Measurements from ENCODE around the gene SERPINE3.

SERPINE3 gene

DNA sequence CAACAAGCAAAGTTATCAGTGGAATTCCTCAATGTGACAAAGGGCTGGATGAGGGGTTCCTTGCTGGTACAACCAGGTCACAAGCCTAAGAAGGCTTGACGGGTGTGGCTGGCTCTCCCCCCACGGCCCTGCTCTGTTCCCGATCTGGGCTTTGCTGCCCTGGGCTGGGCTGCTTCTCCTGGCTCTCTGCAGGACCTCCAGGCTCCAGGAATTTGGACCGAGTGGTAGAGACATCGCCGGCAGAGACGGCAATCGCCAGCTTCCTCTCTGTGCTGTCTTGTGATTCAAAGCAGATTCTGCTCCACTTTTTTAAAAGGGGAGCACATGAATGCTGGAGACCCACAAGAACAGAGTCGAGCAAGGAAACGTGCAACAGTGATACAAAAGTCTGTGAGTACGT, at the start of gene SERPINE3:
Gene SERPINE3, plus strand, starts transcription at position 338 of the 400 bp plus-strand sequence. CDS start 1,401 bp downstream, outside the sequence.
- no peak within 1 kb of the TSS for H2AFZ ChIP-seq (ENCODE audit: low read depth)
- TF ChIP-seq, protein P1, sequence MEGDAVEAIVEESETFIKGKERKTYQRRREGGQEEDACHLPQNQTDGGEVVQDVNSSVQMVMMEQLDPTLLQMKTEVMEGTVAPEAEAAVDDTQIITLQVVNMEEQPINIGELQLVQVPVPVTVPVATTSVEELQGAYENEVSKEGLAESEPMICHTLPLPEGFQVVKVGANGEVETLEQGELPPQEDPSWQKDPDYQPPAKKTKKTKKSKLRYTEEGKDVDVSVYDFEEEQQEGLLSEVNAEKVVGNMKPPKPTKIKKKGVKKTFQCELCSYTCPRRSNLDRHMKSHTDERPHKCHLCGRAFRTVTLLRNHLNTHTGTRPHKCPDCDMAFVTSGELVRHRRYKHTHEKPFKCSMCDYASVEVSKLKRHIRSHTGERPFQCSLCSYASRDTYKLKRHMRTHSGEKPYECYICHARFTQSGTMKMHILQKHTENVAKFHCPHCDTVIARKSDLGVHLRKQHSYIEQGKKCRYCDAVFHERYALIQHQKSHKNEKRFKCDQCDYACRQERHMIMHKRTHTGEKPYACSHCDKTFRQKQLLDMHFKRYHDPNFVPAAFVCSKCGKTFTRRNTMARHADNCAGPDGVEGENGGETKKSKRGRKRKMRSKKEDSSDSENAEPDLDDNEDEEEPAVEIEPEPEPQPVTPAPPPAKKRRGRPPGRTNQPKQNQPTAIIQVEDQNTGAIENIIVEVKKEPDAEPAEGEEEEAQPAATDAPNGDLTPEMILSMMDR (conservative IDR thresholded peaks at IDR 0.05; ENCODE audit: low read depth, low read length), result no peak
- H3K79me2 ChIP-seq (ENCODE audit: insufficient read depth, low read depth), result no peaks in the 10 kb centered on the region
- no peaks in the 10 kb centered on the region for H4K20me1 ChIP-seq (ENCODE audit: insufficient read depth)
- no peak within 1 kb of the TSS for H3K27ac ChIP-seq
- H3K4me1 ChIP-seq (ENCODE audit: low read depth, poor library complexity, severe bottlenecking), result peaks cover 6% of the 10 kb centered on the region
- H3K4me2 ChIP-seq, result no peak within 1 kb of the TSS
- no peak within 1 kb of the TSS for H3K9ac ChIP-seq
- H3K36me3 ChIP-seq (ENCODE audit: insufficient read depth), result no peaks in the 10 kb centered on the region
- H3K4me3 ChIP-seq (IDR thresholded peaks at IDR 0.05; ENCODE audit: insufficient read depth, low read depth, low read length), result no peak within 1 kb of the TSS
- H3K27me3 ChIP-seq (ENCODE audit: insufficient read depth, low read depth), result no peaks in the 10 kb centered on the region

DNA sequence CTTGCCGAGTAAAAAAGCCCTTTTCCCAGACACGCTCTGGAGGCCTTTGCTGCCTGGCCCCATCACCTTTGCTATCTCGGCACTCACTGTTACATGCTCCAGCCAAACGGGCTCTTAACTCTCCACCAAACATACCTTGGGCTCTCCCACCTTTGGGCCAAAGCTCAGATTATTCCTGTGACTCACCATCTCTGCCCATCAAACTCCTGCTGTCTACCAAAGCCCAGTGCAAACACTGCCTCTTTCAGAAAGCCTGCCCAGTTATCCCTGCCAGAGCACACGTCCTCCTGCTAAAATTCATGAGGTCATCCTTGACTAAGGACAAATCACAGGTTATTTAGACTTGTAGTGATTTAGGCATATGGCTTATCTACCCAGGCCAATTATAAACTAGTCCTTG, 48.1 kb upstream of the SERPINE3 start:
- Histone ChIP-seq H3K27ac (no peak overlapping the region), H3K4me1 (ENCODE audit: low read depth, poor library complexity, severe bottlenecking) (peaks cover under 1% of the 10 kb centered on the region), H3K27me3 (ENCODE audit: insufficient read depth, low read depth) (no peaks in the 10 kb centered on the region), H3K4me3 (IDR thresholded peaks at IDR 0.05; ENCODE audit: insufficient read depth, low read depth, low read length) (no peak overlapping the region), H3K4me2 (no peak overlapping the region), H3K36me3 (ENCODE audit: insufficient read depth) (no peaks in the 10 kb centered on the region), H3K79me2 (ENCODE audit: insufficient read depth, low read depth) (no peaks in the 10 kb centered on the region), H3K9ac (no peak overlapping the region), H2AFZ (ENCODE audit: low read depth) (no peak overlapping the region), H4K20me1 (ENCODE audit: insufficient read depth) (no peaks in the 10 kb centered on the region)
- TF ChIP-seq, protein P1 (conservative IDR thresholded peaks at IDR 0.05; ENCODE audit: low read depth, low read length), result no peak

DNA sequence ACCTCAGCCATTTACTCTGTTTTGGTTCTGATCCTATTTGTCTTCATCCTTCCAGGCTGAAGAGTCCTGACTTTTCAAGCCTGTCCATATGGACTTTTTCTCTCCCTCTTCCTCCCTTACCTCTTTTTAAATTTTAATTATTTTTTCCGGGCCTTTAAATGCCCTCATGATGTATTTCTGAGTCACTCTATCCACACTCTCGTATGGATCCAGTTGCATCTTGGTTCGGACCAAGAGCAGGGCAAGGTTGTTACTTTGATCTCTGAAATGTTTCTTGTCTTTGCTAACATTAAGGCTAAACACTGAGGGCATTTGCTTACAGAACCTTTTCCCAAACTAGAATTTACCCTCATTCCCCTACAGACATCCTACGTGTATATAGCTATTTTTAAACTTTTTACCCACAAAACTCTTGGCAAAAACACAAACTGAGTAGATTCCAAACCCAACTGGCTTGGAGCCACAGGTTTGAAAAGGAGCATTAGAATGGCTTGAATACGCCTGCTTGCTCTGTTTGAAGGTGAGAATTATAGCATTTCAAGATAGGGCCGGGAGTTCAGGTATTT, 47.4 kb upstream of the SERPINE3 start:
- Histone ChIP-seq H3K4me2 (no peak overlapping the region), H3K4me1 (ENCODE audit: low read depth, poor library complexity, severe bottlenecking) (no peaks in the 10 kb centered on the region), H3K9ac (no peak overlapping the region), H3K4me3 (IDR thresholded peaks at IDR 0.05; ENCODE audit: insufficient read depth, low read depth, low read length) (no peak overlapping the region), H3K79me2 (ENCODE audit: insufficient read depth, low read depth) (no peaks in the 10 kb centered on the region), H3K36me3 (ENCODE audit: insufficient read depth) (no peaks in the 10 kb centered on the region), H4K20me1 (ENCODE audit: insufficient read depth) (no peaks in the 10 kb centered on the region), H3K27ac (no peak overlapping the region), H3K27me3 (ENCODE audit: insufficient read depth, low read depth) (no peaks in the 10 kb centered on the region), H2AFZ (ENCODE audit: low read depth) (no peak overlapping the region)
- TF ChIP-seq, protein P1 (conservative IDR thresholded peaks at IDR 0.05; ENCODE audit: low read depth, low read length), result no peak

DNA sequence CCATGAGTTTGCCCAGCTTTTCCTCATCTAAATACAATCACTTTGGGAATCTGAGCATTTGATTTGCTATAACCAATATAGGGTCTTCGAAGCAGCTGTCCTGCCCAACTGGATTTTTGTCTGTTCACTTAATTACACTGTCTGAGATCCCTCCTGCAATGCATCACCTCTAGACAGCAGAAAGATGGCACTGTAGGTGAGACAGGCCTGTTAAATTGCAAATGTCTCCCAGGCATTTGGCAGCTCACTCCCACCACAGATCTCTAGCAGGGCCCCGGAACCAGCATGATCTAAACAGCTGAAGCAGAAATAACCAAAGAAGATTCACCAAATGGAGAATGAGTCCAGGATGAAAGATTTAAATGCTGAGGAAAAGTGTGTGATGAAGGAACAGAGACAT, 41.9 kb upstream of the SERPINE3 start:
- Histone ChIP-seq H3K79me2 (ENCODE audit: insufficient read depth, low read depth) (no peaks in the 10 kb centered on the region), H3K4me3 (IDR thresholded peaks at IDR 0.05; ENCODE audit: insufficient read depth, low read depth, low read length) (no peak overlapping the region), H2AFZ (ENCODE audit: low read depth) (no peak overlapping the region), H3K4me1 (ENCODE audit: low read depth, poor library complexity, severe bottlenecking) (no peaks in the 10 kb centered on the region), H3K36me3 (ENCODE audit: insufficient read depth) (no peaks in the 10 kb centered on the region), H4K20me1 (ENCODE audit: insufficient read depth) (no peaks in the 10 kb centered on the region), H3K4me2 (no peak overlapping the region), H3K27me3 (ENCODE audit: insufficient read depth, low read depth) (no peaks in the 10 kb centered on the region), H3K9ac (no peak overlapping the region), H3K27ac (no peak overlapping the region)
- TF ChIP-seq, protein P1 (conservative IDR thresholded peaks at IDR 0.05; ENCODE audit: low read depth, low read length), result no peak

Data from KMS-11 (cell line).